GM12875 (cell line): ENCODE measurements around the gene ANO2.
"Not testable (repeated sequence)": the region's sequence is repeated elsewhere in the genome, so short reads cannot be mapped to it uniquely, and the experiment has no call there.

Source experiments
- H3K4me3 ChIP-seq: one replicate; pipeline ENCODE4 v1.5.1; 2011; ENCODE audit warnings: low read depth, low read length, control low read depth
- CTCF ChIP-seq: IDR thresholded peaks from 2 replicates; pipeline ENCODE4 v1.5.1; 2011; ENCODE audit warnings: low read depth, mild to moderate bottlenecking, control low read depth, inconsistent platforms, low read length, moderate library complexity, borderline replicate concordance; ENCODE audit not compliant: insufficient read depth

Gene ANO2

GRCh38 chr12:5901416-5901815 is 43.6 kb downstream of the ANO2 start:
- no peak for TF ChIP-seq CTCF
- no peak overlapping the region for H3K4me3 ChIP-seq

GRCh38 chr12:5900533-5901205 is 44.4 kb downstream of the ANO2 start:
- no peak for TF ChIP-seq CTCF

GRCh38 chr12:5900076-5900475 is 45.0 kb downstream of the ANO2 start:
- TF ChIP-seq CTCF, result no peak

More at GRCh38 chr12:5900533-5901205, 44.4 kb downstream of the ANO2 start:
- no peak overlapping the region for H3K4me3 ChIP-seq

GRCh38 chr12:5899675-5900074 is 45.4 kb downstream of the ANO2 start:
- H3K4me3 ChIP-seq, result no peak overlapping the region
- TF ChIP-seq CTCF, result no peak

More at GRCh38 chr12:5900076-5900475, 45.0 kb downstream of the ANO2 start:
- no peak overlapping the region for H3K4me3 ChIP-seq

GRCh38 chr12:5898874-5899273 is 46.2 kb downstream of the ANO2 start:
- TF ChIP-seq CTCF, result no peak
- no peak overlapping the region for H3K4me3 ChIP-seq

GRCh38 chr12:5889381-5890047 is 55.5 kb downstream of the ANO2 start:
- no peak for TF ChIP-seq CTCF
- no peak overlapping the region for H3K4me3 ChIP-seq

GRCh38 chr12:5888816-5889315 is 56.2 kb downstream of the ANO2 start:
- H3K4me3 ChIP-seq, result no peak overlapping the region
- TF ChIP-seq CTCF, result no peak

GRCh38 chr12:5887819-5888218 is 57.2 kb downstream of the ANO2 start:
- not testable (repeated sequence) for H3K4me3 ChIP-seq
